Keratinocyte (primary cell): ENCODE data around the gene PROM1. TPM values are rescaled to one million over a fixed set of nuclear protein-coding genes. Genes with fewer than 3 reads are reported as not detected.

Experiments
- DNase-seq: peaks from one replicate; pipeline ENCODE4 v3.0.0-alpha.2; 2011; ENCODE audit warnings: low read depth, missing footprints, low spot score
- FAIRE-seq: peaks from 2 replicates; lab custom pipeline; 2011; peaks lifted over from hg19 to GRCh38; lab: Jason Lieb, UNC
- H2AFZ ChIP-seq: 2 replicates; pipeline ENCODE4 v1.6.0; 2012; ENCODE audit warnings: low read length, control low read depth, inconsistent platforms; ENCODE audit not compliant: control insufficient read depth
- H3K27ac ChIP-seq: 2 replicates; pipeline ENCODE4 v1.5.1; 2011; ENCODE audit warnings: low read length; ENCODE audit not compliant: control insufficient read depth, insufficient read depth
- H3K27me3 ChIP-seq: 3 replicates; pipeline ENCODE4 v1.6.0; 2011; ENCODE audit warnings: low read length; ENCODE audit not compliant: control insufficient read depth, insufficient read depth; ENCODE audit errors: extremely low read depth
- H3K36me3 ChIP-seq, 2 experiments: 2 replicates in 1 of 2; 3 replicates in 1 of 2; pipeline ENCODE4 v1.5.1; 2011; ENCODE audit warnings: low read length in 2 of 2, mild to moderate bottlenecking in 1 of 2; ENCODE audit not compliant: control insufficient read depth in 2 of 2, insufficient read depth in 2 of 2; ENCODE audit errors: extremely low read depth in 1 of 2
- H3K4me1 ChIP-seq: 3 replicates; pipeline ENCODE4 v1.5.1; 2011; ENCODE audit warnings: low read length; ENCODE audit not compliant: control insufficient read depth, insufficient read depth; ENCODE audit errors: extremely low read depth
- H3K4me2 ChIP-seq: 3 replicates; pipeline ENCODE4 v1.6.0; 2011; ENCODE audit warnings: low read depth, low read length; ENCODE audit not compliant: control insufficient read depth, insufficient read depth; ENCODE audit errors: extremely low read depth
- H3K4me3 ChIP-seq, 3 experiments: fragments of 200-600 bp in 1 of 3; sonication (generic) in 1 of 3; 2 replicates in 2 of 3; 3 replicates in 1 of 3; pipeline ENCODE4 v1.5.1; 2011 to 2016; ENCODE audit warnings: low read length in 3 of 3, mild to moderate bottlenecking in 3 of 3, control low read depth in 2 of 3, inconsistent platforms in 1 of 3, low read depth in 1 of 3, mixed read lengths in 1 of 3, mixed run types in 1 of 3, moderate library complexity in 1 of 3; ENCODE audit not compliant: control insufficient read depth in 2 of 3, insufficient read depth in 2 of 3; ENCODE audit errors: extremely low read depth in 1 of 3
- H3K79me2 ChIP-seq: 2 replicates; pipeline ENCODE4 v1.6.0; 2012; ENCODE audit warnings: low read length; ENCODE audit not compliant: control insufficient read depth, insufficient read depth
- H3K9ac ChIP-seq: 3 replicates; pipeline ENCODE4 v1.6.0; 2011; ENCODE audit warnings: low read length; ENCODE audit not compliant: control insufficient read depth, insufficient read depth; ENCODE audit errors: extremely low read depth
- H3K9me1 ChIP-seq: 3 replicates; pipeline ENCODE4 v1.6.0; 2011; ENCODE audit warnings: low read length; ENCODE audit not compliant: control insufficient read depth, insufficient read depth; ENCODE audit errors: extremely low read depth
- H3K9me3 ChIP-seq: 2 replicates; pipeline ENCODE4 v1.5.1; 2012; ENCODE audit warnings: low read depth, low read length; ENCODE audit not compliant: control insufficient read depth
- H4K20me1 ChIP-seq: 3 replicates; pipeline ENCODE4 v1.6.0; 2011; ENCODE audit warnings: low read length; ENCODE audit not compliant: control insufficient read depth, insufficient read depth; ENCODE audit errors: extremely low read depth
- CTCF ChIP-seq, 3 experiments: IDR thresholded peaks in 1 of 3; conservative IDR thresholded peaks in 1 of 3; optimal IDR thresholded peaks in 1 of 3; 2 replicates in 2 of 3; 3 replicates in 1 of 3; pipeline versions ENCODE3 to v1.5.1; 2011; ENCODE audit warnings: low read length in 3 of 3, mild to moderate bottlenecking in 3 of 3, moderate library complexity in 2 of 3, control low read depth in 1 of 3, inconsistent platforms in 1 of 3; ENCODE audit not compliant: insufficient read depth in 2 of 3; ENCODE audit errors: extremely low read depth in 1 of 3
- EZH2 ChIP-seq: IDR thresholded peaks from one replicate; pipeline ENCODE4 v1.6.1; 2012; ENCODE audit warnings: inconsistent platforms, mild to moderate bottlenecking, low read length, moderate library complexity
- dilution Hi-C: fragments of 300-500 bp; cut with MboI; formaldehyde crosslinking; loops from one replicate; pipeline ENCODE4 v1.7.0; 2020; ENCODE audit warnings: low sequenced_read_pairs; ENCODE audit not compliant: extremely low pct_ligation_motif_present
- polyA plus RNA-seq, 5 experiments: library from polyadenylated mRNA; depleted of rRNA in 3 of 5; stranded (reverse) in 3 of 5; stranded (forward) in 1 of 5; unstranded in 1 of 5; fragments of >200 nt; gene quantifications; 1 replicate in 1 of 5; 2 replicates in 3 of 5; 3 replicates in 1 of 5; pipeline versions ENCODE4 v1.2.1 to v1.2.3, GENCODE V29; 2011 to 2012; ENCODE audit warnings: missing spikeins in 2 of 5, low read depth in 1 of 5, low replicate concordance in 1 of 5

Gene PROM1
- polyA plus RNA-seq, 1 donor (not counting 4 experiments of a cell fraction or from before 2014, with no cell fraction given) = not detected

GRCh38 chr4:16037901-16038300 is 45.9 kb downstream of the PROM1 start:
- Histone ChIP-seq H3K27me3 (no peaks in the 10 kb centered on the region), H3K4me2 (no peak overlapping the region), H3K27ac (no peak overlapping the region), H3K9ac (no peak overlapping the region), H3K36me3 (no peaks in the 10 kb centered on the region), H3K4me3 (no peak overlapping the region), H3K79me2 (no peaks in the 10 kb centered on the region), H3K9me3 (no peaks in the 10 kb centered on the region), H3K4me1 (no peaks in the 10 kb centered on the region), H2AFZ (no peak overlapping the region), H4K20me1 (no peaks in the 10 kb centered on the region), H3K9me1 (no peaks in the 10 kb centered on the region)
- TF ChIP-seq CTCF (optimal IDR thresholded peaks at IDR 0.05 in 1 of 3, IDR thresholded peaks at IDR 0.05 in 1 of 3, conservative IDR thresholded peaks at IDR 0.05 in 1 of 3; ENCODE audit: extremely low read depth in 1 of 3, insufficient read depth in 2 of 3, low read length in 3 of 3) (no peak), EZH2 (no peak)
- FAIRE-seq = no peak
- dilution Hi-C loops = no loop called here
- DNase-seq = no peak

- TF ChIP-seq CTCF (optimal IDR thresholded peaks at IDR 0.05 in 1 of 3, IDR thresholded peaks at IDR 0.05 in 1 of 3, conservative IDR thresholded peaks at IDR 0.05 in 1 of 3; ENCODE audit: extremely low read depth in 1 of 3, insufficient read depth in 2 of 3, low read length in 3 of 3) = no peak
- TF ChIP-seq EZH2 = no peak
- DNase-seq = no peak
- Histone ChIP-seq H3K27ac (no peak overlapping the region), H2AFZ (no peak overlapping the region), H3K4me3 (no peak overlapping the region), H3K4me1 (no peaks in the 10 kb centered on the region), H3K36me3 (no peaks in the 10 kb centered on the region), H3K27me3 (peaks cover 5% of the 10 kb centered on the region), H3K4me2 (no peak overlapping the region), H3K9ac (no peak overlapping the region), H3K9me3 (no peaks in the 10 kb centered on the region), H4K20me1 (no peaks in the 10 kb centered on the region), H3K79me2 (no peaks in the 10 kb centered on the region), H3K9me1 (no peaks in the 10 kb centered on the region)
- FAIRE-seq = no peak
- dilution Hi-C loops = no loop called here
These were observed 48.0 kb downstream of the PROM1 start for GRCh38 chr4:16035843-16036242.
